Activated T-cell treated with anti-CD3 and anti-CD28 coated beads, Interleukin-2, amount 50 U/mL, for 48 hours (primary cell): Measurements from ENCODE around the gene NTN4.
A peak's percentile ranks its signal among the peaks of the same experiment; 100 is the strongest.
"Not testable (repeated sequence)": the region's sequence is repeated elsewhere in the genome, so short reads cannot be mapped to it uniquely, and the experiment has no call there.

Experiments
- DNase-seq, 2 experiments: peaks; one replicate each; pipeline ENCODE4 v3.0.0-alpha.2; 2020

The NTN4 gene

DNA sequence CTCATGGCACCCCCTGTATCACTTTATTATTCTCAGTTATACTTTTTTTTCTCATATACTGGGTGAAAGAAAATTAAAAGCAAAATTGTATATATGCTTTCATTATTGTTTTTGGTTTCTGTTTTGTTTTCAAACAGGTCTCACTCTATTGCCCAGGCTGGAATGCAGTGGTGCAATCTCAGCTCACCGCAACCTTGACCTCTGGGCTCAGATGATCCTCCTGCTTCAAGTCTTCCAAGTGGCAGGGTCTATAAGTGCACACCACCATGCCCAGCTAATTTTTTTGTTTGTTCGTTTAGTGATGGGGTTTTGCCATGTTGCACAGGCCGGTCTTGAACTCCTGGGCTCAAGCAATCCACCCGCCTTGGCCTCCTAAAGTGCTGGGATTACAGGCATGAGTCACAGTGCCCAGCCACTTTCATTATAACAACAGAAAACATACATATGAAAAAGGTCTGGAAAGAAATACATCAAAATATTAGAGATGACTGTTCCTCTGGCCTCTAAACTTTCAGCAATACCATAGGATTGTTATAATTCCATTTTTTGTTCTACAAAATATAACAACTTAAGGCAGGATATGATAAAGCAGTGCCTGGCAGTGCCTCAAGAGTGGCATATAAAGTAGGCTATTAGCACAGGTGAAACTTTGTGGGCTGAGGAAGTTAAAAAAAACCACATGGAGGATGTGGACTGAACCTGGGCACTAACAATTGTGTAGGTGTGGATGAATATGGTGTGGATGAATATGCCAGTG, 5.8 kb upstream of the NTN4 start:
- no peak for DNase-seq

DNA sequence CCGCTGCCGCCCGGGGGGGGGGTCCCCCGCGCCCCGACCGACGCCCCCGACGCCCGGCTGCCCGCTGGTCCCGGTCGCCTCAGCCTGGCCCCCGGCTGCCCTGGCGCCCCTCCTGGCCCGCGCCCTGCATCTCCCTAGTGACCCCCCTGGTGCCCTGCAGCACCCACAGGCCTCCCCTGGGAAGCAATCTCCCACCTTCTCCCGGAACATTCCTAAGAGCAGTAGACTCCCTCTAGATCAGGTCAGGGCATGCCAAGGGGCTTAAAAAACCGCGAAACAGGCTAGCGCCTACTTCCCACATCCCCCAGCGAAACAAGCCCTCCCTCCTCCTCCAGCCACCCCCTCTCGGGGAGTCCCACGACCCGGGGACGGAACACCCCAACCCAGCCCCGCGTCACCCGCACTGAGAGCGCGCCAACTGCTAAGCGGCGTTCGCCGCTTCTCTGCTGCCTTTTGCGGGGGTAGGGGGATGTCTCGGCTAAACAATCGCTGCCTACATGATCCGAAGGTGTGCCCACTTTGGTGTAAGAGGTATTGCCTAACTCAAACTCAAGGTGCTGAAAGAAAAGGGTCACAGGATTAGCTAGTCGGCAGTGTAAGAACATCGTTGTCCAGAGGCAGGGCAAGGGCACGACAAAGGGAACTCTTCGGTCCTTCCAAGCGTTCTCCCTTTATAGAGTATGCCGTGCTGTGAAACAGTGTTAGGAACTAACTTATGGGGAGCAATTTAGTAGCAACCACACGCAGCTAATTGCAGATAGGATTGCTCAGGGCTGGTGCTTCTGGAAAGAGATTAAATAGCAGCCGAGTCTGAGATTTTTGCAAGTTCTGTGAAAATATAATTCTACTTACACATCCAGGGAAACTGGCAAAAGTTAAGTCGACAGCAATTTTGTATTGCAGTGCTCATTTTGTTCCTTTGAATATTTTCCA, 619 bp upstream of the NTN4 start:
- DNase-seq = peak; percentile 24 to 40

DNA sequence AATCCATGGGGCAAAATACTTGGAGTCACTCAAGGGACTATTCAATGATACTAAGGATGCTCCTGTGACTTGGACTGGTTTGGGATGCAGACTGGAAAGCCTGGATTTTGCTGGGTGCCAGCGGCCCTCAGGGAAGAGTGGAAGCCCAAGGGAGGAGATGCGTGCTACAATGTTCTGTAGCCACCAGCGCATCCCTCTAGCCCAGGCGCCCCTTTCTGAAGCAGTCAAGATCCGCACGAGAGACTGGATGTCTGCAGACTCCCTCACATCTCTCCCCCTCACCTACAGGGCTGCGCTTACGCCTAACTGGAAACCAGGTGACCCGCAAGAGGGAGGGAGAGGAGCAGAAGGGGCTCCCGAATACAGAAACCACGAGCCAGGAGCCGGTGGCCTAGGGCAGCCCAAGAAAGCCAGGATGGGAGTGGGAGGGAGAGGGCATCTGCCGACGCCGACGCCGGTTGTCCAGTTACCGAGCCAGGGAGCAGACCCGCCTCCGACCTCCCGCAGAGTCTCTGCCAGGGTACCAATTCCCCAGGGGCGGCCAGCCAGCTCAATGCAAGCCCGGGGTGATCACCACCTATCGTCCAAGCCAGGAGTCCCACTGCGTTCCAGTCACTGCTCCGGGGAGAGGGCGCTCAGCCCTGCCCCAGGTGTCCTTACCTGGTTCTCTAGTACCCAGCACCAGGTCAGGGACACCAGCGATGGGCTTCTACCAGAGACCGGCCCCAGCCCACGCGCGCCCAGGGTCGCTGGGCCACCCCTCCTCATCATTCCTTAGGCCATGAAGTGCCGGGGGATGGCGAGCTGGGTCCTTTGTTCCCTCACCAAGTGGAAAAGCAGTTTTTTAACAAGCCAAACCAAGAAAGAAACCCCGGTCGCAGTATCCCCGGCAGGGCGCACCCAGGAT, 1.2 kb downstream of the NTN4 start:
- peak in 1 of 2 experiments; percentile 20 for DNase-seq

DNA sequence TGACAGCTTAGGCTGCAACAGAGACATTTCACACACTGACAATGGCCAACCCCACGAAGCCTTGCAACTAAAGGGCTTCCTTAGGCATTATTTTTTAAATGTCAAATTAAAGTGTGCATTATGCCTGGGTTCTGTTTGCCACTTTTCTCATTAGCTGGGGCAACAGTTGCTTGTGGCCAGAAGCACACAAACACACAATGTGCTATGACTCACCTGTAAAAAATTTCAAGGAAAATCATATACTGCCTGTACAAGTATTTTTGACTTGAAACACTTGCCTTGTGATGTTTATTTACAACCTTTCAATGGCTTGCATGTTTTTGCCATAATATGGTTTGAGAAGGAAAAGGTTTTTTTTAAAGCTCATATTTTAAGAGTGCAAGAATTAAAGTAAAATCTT, 1.9 kb downstream of the NTN4 start:
- no peak for DNase-seq

DNA sequence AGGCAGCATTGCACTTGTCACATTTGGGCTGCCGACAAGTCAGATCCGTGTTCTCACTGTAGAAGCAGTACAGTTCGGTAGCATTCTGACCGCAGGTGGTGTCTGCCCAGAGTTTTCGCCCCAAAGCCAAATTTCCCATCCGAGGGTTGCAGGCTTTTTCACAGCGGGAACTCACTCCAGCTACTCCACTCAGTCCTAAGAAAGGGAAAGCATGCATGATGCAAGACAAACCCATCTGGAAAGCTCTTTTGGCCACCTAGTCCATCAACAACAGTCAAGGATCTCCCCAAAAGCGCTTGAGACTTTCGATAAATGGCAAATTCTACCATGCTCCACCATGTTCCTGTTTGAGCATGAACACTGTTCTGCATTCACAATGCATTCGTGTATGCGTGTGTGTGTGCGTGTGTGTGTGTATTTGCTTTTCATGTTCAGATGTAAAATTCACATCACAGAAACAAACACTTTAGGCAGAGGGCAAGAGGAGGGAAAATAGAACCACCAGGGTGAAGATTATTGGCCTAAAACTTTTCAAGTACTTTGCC, 3.2 kb downstream of the NTN4 start:
- DNase-seq = no peak

DNA sequence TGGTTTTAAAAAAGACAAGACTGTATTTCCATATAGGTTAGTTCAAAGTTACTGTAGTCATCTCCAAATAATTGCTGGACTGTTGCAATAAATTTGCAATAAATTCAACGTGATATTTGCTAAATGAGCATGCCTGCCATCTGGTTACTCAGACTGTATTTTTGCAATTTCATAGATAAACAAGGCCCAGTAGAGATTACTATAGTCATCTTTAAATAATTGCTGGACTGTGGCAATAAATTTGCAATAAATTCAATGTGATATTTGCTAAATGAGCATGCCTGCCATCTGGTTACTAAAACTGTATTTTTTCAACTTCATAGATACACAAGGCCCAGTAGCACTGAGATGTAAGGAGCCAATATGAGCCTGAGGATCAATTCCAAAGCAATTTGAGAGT, 5.6 kb downstream of the NTN4 start:
- no peak for DNase-seq

DNA sequence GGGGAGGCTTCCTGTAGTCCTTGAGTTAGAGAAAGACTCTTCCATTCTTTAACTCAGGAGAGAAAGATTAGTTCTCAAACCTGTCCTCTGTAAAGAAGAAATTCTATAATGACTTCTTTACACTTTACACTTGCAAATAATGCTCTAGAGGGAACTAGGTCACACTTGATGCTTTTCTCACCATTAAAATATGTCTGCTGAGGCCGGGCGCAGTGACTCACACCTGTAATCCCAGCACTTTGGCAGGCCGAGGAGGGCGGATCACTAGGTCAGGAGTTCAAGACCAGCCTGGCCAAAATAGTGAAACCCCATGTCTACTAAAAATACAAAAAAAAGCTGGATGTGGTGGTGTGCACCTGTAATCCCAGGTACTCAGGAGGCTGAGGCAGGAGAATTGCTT, 6.3 kb downstream of the NTN4 start:
- DNase-seq = no peak

DNA sequence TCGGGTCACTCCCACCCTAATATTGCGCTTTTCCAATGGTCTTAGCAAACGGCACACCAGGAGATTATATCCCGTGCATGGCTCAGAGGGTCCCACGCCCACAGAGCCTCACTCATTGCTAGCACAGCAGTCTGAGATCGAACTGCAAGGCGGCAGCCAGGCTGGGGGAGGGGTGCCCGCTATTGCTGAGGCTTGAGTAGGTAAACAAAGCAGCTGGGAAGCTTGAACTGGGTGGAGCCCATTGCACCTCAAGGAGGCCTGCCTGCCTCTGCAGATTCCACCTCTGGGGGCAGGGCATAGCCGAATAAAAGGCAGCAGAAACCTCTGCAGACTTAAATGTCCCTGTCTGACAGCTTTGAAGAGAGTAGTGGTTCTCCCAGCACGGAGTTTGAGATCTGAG, 15.1 kb downstream of the NTN4 start:
- DNase-seq = not testable (repeated sequence)

DNA sequence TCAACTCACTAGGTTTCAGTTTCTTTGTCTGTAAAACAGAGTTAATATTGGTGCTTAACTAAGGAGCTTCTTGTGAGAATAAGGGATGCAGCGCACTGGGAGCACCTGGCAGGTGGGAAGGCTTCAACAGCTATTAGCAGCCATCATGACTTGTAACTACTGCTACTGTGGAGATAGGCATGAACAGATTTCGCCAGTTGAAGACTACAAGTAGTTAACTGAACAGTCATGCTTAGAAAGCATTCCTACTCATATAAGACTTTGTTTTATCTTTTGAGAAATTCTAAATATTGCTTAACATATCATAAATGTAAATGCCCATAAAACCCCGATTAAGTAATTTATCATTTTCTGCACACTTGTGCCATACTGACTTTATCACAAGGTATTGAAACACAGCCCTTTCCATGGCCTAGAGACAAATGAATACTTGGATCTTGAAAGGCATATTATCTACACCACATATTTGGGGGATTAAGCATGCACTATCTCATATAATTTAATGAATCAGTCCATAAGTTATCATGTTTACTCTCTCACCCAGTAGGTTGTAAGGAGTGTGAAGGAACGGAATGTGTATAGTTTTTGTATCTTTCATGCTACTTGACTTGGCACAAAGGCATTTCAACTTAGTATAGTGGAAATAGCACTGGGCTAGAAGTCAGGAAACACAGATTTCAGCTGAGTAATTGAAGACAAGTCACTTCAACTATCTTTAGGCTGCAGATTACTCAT, 16.1 kb downstream of the NTN4 start:
- DNase-seq = no peak

DNA sequence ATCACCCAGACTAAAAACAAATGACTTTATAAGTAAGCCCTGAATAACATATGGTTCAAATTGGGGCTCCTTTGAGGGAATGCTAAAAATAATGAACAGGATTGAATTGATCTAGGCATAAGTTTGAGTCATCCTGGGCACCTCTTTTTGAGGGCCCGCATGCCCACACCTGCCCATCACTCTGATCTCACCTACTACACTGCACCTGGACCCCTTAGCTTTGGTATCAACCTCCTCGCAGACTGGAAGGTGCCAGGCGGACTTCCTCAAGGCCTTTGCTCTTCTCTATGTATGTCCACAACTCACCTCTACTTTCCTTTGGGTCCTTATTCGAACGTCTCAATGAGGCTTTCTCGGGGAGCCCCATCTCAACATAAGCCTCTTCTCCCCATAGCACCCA, 17.2 kb downstream of the NTN4 start:
- no peak for DNase-seq

DNA sequence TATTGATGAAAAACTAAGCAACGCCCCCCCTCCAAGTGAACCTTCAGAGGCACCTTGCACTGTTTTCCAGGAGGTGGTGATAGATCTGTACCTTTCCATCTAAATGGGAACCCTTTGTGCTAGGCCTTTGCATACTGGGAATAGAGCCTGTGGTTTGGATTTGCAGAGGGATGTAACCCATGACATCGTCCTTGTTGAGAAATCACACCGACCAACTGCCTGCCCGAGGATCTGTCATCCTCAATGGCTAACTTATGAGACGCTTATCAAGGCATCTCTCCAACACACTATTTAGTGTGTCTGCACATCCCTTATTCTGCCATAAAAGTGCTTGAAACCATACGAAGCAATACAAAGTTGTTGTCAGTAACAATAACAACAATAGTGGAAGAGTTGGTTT, 22.9 kb downstream of the NTN4 start:
- no peak for DNase-seq

DNA sequence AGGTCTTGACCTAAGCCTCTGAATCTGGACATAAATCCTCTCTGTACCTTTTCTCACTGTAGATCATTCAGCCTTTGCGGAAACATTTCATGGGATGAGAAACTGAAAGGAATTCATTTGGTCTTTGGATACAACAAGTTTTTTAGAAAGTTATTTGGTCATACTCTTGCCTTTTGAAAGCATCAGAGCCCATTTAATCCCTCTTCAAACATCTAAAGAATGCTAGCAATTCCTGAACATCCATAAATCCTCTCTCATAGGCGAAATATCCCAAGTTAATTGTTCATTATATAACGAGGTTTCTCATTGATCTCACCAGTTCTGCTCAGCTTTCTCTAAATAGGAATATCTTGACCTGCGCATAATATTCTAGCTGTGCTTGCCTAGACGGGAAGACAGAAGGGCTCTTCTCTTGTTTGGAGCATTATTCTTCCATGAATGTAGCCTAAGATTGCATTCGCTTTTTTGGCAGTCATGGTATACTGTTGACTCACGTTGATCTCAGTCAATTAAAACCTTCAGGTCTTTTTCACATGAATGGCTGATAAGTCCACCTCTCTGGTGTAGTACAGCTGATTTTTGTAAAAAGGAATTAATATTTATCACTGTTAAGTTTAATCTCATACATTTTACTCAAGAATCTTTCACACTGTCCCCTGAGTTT, 24.1 kb downstream of the NTN4 start:
- DNase-seq = no peak

DNA sequence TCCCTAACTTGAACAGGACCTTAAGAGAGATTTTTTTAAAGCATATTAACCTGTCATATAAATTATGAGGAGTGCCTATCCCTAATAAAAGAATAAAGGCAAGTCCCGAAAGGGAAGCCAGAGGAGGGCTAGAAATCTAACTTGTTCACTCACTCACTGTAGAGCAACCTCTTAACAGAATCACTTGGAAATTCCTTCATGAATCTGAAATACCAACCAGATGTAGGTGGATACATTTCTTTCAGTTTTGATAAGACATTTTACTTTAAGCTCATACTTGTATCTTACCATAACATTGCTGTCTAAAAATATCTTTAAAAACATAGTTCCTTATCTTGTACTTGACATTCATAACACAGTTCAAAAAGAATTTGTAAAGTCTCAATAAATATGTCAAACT, 25.7 kb downstream of the NTN4 start:
- no peak for DNase-seq

DNA sequence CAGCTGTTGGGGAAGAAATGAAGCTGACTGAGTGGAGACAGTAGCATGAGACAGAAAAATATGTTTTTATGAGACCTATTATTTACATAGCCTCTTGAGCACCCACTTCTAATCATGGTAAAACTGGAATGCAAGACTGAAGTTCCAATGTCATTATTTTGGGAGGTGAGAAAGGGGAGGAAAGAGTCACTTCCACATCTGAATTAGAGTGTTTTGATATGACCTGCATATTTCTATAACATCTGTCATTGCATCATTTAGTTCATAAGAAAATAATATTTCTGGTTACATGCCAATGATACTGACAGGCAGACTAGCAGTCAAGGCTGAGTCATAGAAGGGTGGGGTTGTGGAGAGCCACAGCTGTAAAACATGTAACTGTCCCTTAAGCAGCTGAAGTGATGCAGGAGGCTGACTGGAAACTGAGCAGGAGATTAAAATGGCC, 26.7 kb downstream of the NTN4 start:
- no peak for DNase-seq

DNA sequence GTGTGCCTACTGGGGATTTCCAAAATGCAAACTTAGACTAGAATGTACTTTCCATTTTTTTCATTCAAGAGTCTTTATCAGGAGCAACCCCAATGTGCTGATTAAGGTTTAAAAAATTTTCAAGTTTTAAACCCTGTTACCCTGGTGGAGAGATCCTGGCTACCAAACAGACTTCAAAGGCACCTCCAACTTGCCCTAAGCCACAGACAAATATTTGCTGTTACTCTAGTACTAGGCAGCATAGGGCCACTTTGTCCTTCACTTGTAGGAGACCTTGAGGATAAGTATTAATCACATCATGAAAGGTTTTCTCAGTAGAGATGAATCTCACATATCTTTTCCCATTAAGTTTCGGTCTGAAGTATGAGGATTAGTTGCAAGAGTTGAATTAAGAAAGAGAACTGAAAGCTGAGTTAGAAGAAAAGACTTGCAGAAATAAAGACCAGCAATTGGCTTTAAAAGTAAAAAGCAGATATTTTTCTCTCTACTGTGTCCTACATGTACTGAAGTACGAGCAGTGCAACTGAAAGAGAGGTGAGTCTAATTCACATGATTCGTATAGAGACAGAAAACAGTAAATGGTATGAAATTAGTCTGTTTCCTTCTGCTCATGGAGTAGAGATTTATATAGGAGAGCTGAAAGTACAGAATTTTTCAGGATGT, 28.3 kb downstream of the NTN4 start:
- DNase-seq = no peak

DNA sequence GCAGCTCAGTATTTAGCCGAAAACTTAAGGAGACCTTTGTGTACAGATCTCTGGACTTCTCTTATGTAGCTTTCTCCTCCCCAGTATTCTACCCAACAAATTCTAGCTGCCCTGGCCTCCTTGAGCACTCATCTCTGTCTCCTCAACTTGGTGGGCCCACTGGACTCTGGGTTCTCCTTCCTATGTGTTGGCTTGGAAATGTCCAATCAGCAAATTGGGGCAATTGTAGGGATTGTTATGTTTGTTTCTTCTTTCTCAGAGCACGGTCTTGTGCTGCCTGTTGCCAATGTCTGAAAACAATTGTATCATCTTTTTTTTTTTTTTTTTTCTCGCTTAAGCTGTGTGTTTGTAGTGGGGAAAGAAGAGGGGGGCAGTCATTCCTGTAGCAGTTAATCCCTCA, 30.2 kb downstream of the NTN4 start:
- DNase-seq = no peak

DNA sequence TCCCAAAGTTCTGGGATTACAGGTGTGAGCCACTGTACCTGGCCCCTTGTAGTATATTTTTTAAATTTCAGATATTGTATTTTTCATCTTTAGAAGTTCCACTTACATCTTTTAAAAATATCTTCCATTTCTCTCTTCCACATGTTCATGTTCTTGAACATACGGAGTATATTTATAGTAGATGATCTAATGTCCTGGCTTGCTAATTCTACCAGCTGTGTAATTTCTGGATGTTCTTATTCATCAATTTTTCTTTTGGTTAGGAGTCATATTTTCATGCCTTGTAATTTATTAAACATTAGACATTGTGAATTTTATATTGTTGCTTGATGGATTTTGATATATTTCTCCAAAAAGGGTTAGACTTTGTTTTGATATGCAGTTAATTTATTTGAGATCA, 30.8 kb downstream of the NTN4 start:
- no peak for DNase-seq

DNA sequence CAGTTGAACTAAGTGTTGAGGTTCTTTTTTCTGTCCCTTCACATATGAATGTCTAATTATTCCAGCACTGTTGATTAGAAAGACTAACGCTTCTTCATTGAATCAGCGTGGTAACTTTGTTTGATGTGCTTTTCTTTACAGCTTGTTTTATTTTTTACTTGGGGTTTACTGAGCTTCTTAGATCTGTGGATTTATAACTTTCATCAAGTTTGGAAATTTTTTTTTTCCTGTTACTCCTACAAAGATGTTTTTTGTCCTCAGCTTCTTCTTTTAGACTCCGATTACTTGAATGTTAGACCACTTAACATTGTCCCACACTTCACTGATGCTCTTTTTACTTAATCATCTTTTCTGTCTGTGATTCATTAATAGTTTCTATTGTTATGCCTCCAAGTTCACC, 31.5 kb downstream of the NTN4 start:
- DNase-seq = no peak

DNA sequence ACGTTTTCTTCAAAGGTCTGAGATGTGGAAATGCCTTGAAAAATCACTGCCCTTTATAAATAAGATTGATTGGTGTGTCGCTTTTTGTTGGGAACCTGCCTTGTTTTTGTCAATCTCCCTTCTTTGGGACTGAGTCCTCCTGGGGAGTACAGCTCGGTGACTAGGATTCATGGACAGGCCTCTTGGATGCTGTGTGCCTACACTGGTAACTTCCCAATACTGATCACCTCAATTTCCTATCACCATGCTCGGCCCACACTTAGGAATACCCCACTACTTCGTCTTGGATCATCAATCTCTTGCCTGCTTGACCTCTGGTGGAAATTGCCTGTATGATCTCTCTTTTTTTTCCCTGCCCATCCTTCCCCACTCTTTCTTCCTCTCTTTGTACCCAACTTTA, 34.2 kb downstream of the NTN4 start:
- DNase-seq = no peak

DNA sequence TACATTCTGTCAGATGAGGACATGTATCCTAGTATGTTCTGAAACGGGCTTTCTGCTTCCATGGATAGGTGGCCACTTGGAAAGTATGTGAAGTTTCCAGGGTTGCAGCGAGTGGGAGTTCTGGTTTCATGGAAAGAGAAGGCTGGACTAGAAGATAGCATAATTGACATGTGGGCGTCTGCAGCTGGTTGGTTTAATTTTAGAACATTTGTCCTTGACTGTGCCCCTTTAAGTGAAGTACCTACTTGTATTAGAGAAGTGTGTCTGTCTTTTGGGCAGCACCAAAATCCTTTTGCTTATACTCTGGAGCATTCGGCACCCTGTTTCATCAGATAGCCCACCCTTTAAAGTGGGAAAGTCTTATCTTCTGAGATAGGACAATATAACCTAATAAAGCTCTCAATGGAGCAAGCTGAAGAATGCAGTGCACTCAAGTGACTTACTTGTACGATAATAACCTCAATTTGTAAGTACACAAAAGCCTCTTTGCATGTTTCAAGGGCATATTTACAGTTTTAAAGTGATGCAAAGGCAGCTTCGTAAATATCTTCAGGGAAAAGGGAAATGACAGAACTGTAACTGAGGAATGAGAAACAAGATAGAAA, 35.2 kb downstream of the NTN4 start:
- DNase-seq = no peak
